ENCODE data around the gene GP2. TPM values are rescaled to one million over a fixed set of nuclear protein-coding genes. Genes with fewer than 3 reads are reported as not detected.

GP2 gene
- total RNA-seq, 2 donors from 2014 or later = not detected

DNA sequence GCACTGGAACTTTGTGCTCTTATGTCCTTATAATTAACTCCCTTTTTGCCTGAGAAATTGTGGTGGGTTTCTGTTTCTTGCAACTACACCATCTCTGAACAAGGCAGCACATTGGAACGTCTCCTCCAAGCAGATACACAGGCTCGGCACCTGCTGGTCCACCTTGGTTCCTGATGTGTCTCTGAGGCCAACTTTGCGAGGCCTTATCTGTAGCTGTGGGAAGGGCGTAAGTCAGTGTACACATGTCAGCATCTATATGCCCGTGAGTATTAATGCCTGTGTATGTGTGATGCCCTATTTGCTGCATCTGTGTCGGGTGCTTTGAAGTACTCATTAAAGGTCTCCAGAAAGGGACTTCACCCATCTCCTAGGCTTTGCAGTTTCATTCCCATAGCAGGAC is 17.5 kb downstream of the GP2 start:
- Mint-ChIP-seq H3K27me3 (ENCODE audit: low read depth) (no peaks in the 10 kb centered on the region), H3K9me3 (peaks cover 0 to 3% of the 10 kb centered on the region in 2 donors), H3K4me1 (ENCODE audit: low read depth) (no peaks in the 10 kb centered on the region), H3K27ac (no peak overlapping the region), H3K4me3 (no peak overlapping the region), H3K36me3 (ENCODE audit: insufficient read depth in 2 of 2) (no peaks in the 10 kb centered on the region)
- no peak for ATAC-seq (replicated peaks in 1 of 2)
- no peak for DNase-seq

DNA sequence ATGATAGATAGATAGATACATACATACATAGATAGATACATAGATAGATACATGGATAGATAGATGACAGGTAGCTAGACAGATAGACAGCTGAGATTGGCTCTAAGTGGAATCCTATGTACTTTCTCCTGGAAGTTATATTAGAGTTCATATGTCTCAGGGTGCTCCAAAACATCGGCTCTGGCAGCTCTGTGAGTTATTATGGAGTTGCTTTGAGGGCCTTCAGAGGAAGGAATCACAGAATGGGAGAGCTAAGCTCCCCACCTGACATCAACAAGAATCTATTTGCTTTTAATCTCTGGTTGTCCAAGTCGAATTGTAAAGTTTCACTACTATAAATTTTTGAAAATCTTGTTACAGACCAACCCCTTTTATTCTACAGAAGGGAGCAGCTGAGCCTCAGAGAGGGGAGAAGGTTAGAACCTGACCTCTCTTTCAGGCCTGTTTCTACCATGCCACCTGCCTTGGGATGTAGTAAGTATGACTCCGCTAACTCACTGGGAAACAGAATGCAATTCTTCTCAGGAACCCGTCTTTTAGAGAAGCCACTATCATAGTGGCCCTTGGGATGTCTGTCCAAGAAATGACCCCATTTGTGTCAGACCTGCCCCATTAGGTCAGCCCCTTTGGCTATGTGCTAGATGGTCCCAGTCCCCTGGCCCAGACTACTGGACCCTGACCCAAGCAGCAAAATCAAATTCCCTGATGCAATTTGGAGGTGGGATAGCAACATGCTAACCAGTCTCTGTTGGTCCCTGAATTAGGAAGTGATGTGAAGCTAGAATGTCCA is 18.3 kb downstream of the GP2 start:
- no peak overlapping the region for H3K27ac Mint-ChIP-seq
- no peaks in the 10 kb centered on the region for H3K36me3 Mint-ChIP-seq (ENCODE audit: insufficient read depth in 2 of 2)
- ATAC-seq (replicated peaks in 1 of 2) (no peak), DNase-seq (no peak)
- no peak overlapping the region for H3K4me3 Mint-ChIP-seq
- H3K9me3 Mint-ChIP-seq = peaks cover 0 to 3% of the 10 kb centered on the region in 2 donors
- no peaks in the 10 kb centered on the region for H3K4me1 Mint-ChIP-seq (ENCODE audit: low read depth)
- no peaks in the 10 kb centered on the region for H3K27me3 Mint-ChIP-seq (ENCODE audit: low read depth)

DNA sequence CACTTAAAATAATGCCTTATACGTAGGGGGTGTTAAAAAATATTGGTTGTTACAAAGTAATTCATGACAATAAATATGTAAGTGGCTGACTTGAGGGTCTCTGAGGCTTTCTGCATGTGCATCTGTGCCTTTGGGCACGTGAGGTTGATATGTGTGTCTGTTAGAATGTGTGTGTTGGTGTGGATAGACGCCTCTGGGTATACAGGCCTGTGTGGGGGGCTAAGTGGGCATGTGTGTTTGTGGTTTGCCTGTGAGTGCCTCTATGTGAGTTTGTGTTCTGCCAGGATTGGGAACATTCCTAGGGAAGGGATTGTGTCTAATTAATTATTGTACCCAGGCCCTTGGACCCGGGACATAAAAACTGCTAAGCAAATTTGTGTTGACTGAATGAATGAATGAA is 19.0 kb downstream of the GP2 start:
- no peak overlapping the region for H3K27ac Mint-ChIP-seq
- no peak for DNase-seq

DNA sequence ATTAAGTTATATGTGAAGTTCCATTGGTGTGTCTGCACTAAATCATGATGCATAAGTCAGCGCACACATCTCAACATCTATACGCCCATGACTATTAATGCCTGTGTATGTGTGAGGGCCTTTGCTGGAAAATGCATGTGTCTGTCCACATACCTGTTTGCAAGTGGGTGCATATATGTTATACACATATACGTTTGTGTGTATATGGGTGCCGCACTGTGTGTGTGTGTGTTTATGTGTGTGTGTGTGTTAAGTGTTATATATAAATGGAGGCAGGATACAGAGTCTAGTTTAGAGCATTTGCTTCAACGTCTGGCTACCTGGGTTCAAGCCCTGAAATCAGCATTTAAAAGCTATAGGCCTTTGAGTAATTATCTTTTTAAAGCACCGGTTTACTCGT is 19.5 kb downstream of the GP2 start:
- Mint-ChIP-seq H3K9me3 (no peaks in the 10 kb centered on the region), H3K4me1 (ENCODE audit: low read depth) (no peaks in the 10 kb centered on the region), H3K4me3 (no peak overlapping the region), H3K36me3 (ENCODE audit: insufficient read depth in 2 of 2) (no peaks in the 10 kb centered on the region), H3K27ac (no peak overlapping the region), H3K27me3 (ENCODE audit: low read depth) (no peaks in the 10 kb centered on the region)
- ATAC-seq (replicated peaks in 1 of 2) = no peak
- DNase-seq = no peak

More for the DNA sequence above, 19.0 kb downstream of the GP2 start:
- Mint-ChIP-seq H3K36me3 (ENCODE audit: insufficient read depth in 2 of 2) (no peaks in the 10 kb centered on the region), H3K4me3 (no peak overlapping the region), H3K27me3 (ENCODE audit: low read depth) (no peaks in the 10 kb centered on the region), H3K9me3 (peaks cover 0 to 2% of the 10 kb centered on the region in 2 donors), H3K4me1 (ENCODE audit: low read depth) (no peaks in the 10 kb centered on the region)
- ATAC-seq (replicated peaks in 1 of 2) = no peak

DNA sequence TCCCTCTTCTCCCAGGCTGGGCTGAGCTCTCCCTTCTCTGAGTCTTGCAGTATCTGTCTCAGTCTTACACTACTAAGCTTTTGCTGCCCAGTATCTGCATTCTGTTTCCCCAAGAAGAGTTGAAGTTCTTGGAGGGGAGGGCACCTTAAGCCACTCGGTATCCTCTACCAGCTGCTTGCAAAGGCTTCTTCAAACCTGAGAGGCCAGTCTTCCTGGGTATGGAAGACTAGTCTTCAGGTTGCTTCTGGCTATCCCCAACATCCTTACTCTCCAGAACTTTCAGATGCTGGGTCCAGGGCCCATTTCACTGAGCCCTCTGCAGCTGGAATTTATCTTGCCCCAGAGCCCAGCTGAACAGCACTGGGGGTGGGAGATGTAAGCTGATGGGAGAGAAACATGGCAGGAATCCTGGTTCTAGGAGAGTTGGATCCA is 20.1 kb downstream of the GP2 start:
- Mint-ChIP-seq H3K36me3 (ENCODE audit: insufficient read depth in 2 of 2) (no peaks in the 10 kb centered on the region), H3K9me3 (no peaks in the 10 kb centered on the region), H3K4me1 (ENCODE audit: low read depth) (no peaks in the 10 kb centered on the region), H3K27ac (no peak overlapping the region), H3K27me3 (ENCODE audit: low read depth) (no peaks in the 10 kb centered on the region), H3K4me3 (no peak overlapping the region)
- DNase-seq (no peak), ATAC-seq (replicated peaks in 1 of 2) (no peak)

DNA sequence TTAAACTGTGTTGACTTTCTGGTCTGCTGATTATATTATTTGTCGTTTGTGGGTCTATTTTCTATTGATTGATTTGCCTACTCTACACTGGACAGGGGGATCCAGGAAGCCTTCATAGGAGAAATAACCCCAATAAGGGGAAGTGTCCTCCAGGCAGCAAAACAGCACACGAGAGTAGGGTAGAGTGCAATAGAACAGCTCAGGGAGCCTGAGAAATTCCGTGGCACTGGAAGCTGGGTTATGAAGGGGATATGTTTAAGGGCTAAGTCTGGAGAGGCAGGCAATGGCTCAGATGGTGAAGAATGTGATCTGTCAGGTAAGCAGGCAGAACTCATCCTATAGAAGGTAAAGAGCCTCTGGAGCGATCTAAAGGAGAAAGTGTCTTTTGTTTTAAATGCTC is 20.9 kb downstream of the GP2 start:
- ATAC-seq (replicated peaks in 1 of 2) (no peak), DNase-seq (no peak)
- Mint-ChIP-seq H3K4me1 (ENCODE audit: low read depth) (no peaks in the 10 kb centered on the region), H3K9me3 (no peaks in the 10 kb centered on the region), H3K27ac (no peak overlapping the region), H3K27me3 (ENCODE audit: low read depth) (peaks cover 6% of the 10 kb centered on the region), H3K36me3 (ENCODE audit: insufficient read depth in 2 of 2) (no peaks in the 10 kb centered on the region), H3K4me3 (no peak overlapping the region)

DNA sequence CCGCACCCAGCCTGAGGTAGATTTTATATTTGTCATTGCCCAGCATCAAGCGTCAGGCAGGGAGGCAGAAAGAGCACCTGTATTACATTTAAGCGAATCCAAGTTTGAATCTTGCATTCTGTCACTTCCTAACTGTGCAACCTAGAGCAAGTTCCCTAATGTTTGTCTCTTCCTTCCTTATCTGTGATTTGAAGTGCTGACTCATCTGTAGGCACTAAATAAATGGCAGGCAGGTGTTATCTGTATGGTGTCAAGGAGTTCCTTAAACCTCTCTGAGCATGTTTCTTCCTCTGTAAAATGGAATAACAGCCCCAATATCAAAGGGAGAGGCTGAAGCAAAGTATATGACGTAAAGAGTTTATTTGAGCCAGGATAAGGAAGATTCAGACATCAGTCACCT is 24.3 kb downstream of the GP2 start:
- Mint-ChIP-seq H3K36me3 (ENCODE audit: insufficient read depth in 2 of 2) (no peaks in the 10 kb centered on the region), H3K27ac (no peak overlapping the region), H3K4me3 (no peak overlapping the region), H3K27me3 (ENCODE audit: low read depth) (peaks cover 30% of the 10 kb centered on the region), H3K9me3 (no peaks in the 10 kb centered on the region), H3K4me1 (ENCODE audit: low read depth) (peaks cover 5% of the 10 kb centered on the region)
- ATAC-seq (replicated peaks in 1 of 2) (no peak), DNase-seq (no peak)

DNA sequence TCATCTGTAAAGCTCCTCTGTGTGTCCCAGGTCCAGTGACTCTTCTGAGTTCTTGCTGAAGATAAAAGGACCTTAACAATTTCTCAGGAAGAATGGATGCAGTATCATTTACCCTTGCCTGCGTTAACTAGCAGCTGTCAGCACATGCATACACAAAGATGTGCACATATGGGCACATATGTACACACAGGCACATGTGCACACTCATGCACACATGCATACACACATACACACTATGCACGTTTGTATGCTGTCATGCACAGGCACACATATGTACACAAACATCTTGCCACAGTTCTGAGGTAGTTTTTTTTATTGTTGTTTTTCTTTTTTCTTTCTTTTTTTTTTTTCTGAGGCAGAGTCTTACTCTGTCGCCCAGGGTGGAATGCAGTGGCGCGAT is 24.9 kb downstream of the GP2 start:
- H3K27me3 Mint-ChIP-seq (ENCODE audit: low read depth) = peaks cover 30% of the 10 kb centered on the region
- ATAC-seq (replicated peaks in 1 of 2) = no peak
- no peak overlapping the region for H3K4me3 Mint-ChIP-seq
- H3K4me1 Mint-ChIP-seq (ENCODE audit: low read depth) = peaks cover 5% of the 10 kb centered on the region
- no peaks in the 10 kb centered on the region for H3K36me3 Mint-ChIP-seq (ENCODE audit: insufficient read depth in 2 of 2)
- no peak overlapping the region for H3K27ac Mint-ChIP-seq
- H3K9me3 Mint-ChIP-seq = no peaks in the 10 kb centered on the region
- DNase-seq = no peak

DNA sequence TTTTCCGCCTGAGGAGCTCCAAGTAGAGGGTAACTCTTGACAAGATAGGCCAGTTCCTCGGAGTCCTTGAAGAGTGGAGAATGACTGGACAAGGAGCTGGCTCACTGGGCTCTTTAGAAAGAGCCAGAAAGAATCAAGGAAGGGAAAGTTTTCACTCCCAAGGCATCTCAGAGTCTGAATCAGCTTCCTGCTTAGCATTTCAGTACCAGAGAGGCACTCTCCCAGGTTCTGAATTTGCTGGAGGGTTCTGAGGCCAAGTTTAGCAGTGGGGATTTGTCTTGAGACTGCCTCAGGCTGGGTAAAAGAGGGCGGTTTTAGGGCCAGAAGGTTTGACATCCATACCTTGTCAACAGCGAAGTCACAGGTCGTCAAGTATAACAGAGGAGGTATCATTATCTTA is 25.5 kb downstream of the GP2 start:
- Mint-ChIP-seq H3K27me3 (ENCODE audit: low read depth) (peaks cover 30% of the 10 kb centered on the region), H3K9me3 (no peaks in the 10 kb centered on the region), H3K27ac (no peak overlapping the region), H3K36me3 (ENCODE audit: insufficient read depth in 2 of 2) (no peaks in the 10 kb centered on the region), H3K4me1 (ENCODE audit: low read depth) (peaks cover 5% of the 10 kb centered on the region), H3K4me3 (no peak overlapping the region)
- DNase-seq (no peak), ATAC-seq (replicated peaks in 1 of 2) (no peak)

DNA sequence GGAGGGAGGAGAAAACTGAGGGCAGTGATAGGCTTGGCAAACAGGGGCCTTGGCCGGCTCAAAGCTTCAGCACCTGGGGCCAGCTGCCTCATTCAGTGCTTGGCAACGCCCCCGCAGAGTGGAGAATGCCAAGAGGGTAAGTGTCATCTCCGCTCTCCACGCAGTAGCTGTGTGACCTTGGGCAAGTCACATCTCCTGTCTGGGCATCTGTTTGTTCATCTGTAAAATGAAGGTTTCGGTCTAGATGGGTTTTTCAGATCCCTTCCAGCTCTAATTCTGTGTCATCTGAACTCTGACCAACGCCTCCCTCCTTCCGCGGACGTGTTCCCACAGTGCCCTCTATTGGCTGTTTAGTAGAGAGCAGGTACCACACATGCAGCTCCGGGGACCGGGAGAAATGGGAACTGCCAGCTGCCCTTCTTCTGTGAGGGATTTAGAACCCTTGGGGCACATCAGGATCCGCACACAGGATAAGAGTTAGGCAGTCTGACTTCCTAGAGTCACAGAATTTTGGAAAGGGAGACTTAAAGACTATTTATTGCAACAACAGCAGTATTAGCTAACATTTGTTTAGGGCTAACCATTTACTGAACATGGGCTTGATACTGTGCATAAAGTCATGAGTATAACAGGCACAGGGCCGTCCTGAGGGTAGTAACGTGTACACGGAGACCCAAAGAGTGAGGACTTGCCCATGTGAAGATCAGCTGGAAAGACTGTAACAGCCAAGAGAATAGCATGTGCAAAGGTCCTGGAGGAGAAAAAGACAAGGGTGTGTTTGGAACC is 26.8 kb downstream of the GP2 start:
- Mint-ChIP-seq H3K4me1 (ENCODE audit: low read depth) (peaks cover 5% of the 10 kb centered on the region), H3K27ac (no peak overlapping the region), H3K9me3 (no peaks in the 10 kb centered on the region), H3K36me3 (ENCODE audit: insufficient read depth in 2 of 2) (no peaks in the 10 kb centered on the region), H3K27me3 (ENCODE audit: low read depth) (peaks cover 30% of the 10 kb centered on the region), H3K4me3 (no peak overlapping the region)
- ATAC-seq (replicated peaks in 1 of 2) (peak; percentile 47 to 59), DNase-seq (peak; percentile 31 to 45)

DNA sequence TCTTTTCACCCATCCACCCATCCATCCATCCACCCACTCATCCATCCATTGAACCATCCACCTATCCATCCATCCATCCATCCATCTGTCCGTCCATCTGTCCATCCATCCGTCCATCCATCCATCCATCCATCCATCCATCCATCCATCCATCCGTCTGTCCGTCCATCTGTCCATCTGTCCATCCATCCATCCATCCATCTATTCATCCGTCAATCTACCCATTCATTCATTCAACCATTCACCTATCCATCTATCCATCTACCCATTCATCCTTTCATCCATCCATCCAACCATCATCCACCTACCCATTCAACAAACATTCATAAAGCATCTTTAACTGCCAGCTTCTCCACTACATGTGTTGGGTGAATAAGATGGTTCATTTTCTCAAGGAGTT is 28.9 kb downstream of the GP2 start:
- Mint-ChIP-seq H3K9me3 (no peaks in the 10 kb centered on the region), H3K4me1 (ENCODE audit: low read depth) (peaks cover 5% of the 10 kb centered on the region), H3K27ac (no peak overlapping the region), H3K27me3 (ENCODE audit: low read depth) (peaks cover 30% of the 10 kb centered on the region), H3K36me3 (ENCODE audit: insufficient read depth in 2 of 2) (no peaks in the 10 kb centered on the region), H3K4me3 (no peak overlapping the region)
- ATAC-seq (replicated peaks in 1 of 2) (no peak), DNase-seq (no peak)

DNA sequence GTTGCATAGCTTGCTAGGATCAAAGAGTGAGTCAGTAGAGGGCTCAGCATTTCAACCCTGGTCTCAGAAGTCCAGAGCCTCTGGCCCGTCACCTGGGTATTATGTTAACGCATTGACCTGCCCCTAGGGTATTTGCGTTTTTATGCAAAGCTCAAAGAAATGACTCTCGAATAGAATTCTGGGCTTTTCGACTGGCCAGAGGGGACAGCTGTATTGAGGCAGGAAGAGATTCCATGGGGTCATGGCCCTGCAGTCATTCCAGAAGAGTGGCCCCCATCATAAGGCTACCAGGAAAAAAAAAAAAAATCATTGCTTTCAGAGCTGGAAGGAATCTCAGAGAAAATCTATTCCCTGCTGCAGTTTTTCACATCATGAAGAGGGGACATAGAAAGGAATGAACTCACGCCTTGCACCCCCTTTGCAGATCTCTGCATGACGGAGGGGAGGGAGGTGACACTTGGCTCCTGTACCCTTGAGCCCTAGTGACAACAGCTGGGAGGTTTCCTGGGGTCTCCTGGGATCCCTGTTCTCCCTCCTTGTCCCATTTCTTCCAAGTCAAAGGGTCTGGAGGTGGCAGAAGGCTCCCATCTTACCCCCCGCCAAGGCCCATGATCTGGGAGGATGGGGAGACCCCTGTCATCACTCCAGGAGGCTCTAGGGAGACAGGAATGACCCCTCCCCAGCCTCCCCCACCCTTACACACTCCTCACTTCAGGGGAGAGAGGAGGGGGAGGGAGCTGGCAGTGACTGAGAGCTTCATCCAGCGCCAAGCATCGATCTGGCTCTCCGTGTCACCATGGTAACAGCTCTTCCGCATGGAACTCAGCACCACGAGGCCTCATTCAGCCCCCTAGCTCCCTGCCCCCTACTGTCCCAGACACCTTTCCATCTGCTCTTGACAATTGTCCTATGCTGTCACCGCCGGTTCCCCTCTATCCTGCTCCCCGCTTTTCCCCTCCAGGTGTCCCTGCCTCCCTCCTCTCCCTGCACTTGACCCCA is 35.8 kb downstream of the GP2 start:
- Mint-ChIP-seq H3K4me3 (no peak overlapping the region), H3K9me3 (no peaks in the 10 kb centered on the region), H3K27me3 (ENCODE audit: low read depth) (no peaks in the 10 kb centered on the region), H3K4me1 (ENCODE audit: low read depth) (no peaks in the 10 kb centered on the region), H3K36me3 (ENCODE audit: insufficient read depth in 2 of 2) (no peaks in the 10 kb centered on the region), H3K27ac (no peak overlapping the region)
- DNase-seq = no peak
- no peak for ATAC-seq (replicated peaks in 1 of 2)

DNA sequence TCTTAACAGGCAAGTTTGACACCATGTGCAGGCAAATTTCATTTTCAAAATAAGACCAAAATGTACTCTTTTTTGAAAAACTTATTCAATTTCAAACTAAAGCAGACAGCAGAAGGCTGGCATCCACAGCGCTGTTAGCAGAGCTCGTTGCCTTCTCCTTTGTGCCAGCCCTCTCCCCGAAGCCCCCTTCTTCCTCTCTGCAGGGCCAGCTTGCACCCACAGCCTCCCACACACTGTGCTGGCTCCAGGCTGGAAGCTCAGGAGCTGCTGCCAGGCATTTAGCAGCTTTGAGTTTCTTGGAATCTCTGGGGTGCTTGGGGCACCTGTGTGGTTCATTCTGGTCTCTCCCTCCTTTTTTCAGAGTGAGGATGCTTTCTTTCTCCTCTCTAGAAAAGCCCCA is 37.7 kb downstream of the GP2 start:
- Mint-ChIP-seq H3K36me3 (ENCODE audit: insufficient read depth in 2 of 2) (no peaks in the 10 kb centered on the region), H3K4me3 (no peak overlapping the region), H3K27ac (no peak overlapping the region), H3K4me1 (ENCODE audit: low read depth) (no peaks in the 10 kb centered on the region), H3K27me3 (ENCODE audit: low read depth) (no peaks in the 10 kb centered on the region), H3K9me3 (peaks cover 0 to under 1% of the 10 kb centered on the region in 2 donors)
- ATAC-seq (replicated peaks in 1 of 2) = no peak
- no peak for DNase-seq
